HuH-7 (cell line): ENCODE measurements around the gene MYO1D.
"Not testable (repeated sequence)": the region's sequence is repeated elsewhere in the genome, so short reads cannot be mapped to it uniquely, and the experiment has no call there.

Source experiments
- DNase-seq: peaks from one replicate; pipeline ENCODE4 v3.0.0; 2011; ENCODE audit warnings: low spot score

MYO1D gene

GRCh38 chr17:32894245-32894644 lies 17.3 kb upstream of the MYO1D start:
- no peak for DNase-seq

DNA sequence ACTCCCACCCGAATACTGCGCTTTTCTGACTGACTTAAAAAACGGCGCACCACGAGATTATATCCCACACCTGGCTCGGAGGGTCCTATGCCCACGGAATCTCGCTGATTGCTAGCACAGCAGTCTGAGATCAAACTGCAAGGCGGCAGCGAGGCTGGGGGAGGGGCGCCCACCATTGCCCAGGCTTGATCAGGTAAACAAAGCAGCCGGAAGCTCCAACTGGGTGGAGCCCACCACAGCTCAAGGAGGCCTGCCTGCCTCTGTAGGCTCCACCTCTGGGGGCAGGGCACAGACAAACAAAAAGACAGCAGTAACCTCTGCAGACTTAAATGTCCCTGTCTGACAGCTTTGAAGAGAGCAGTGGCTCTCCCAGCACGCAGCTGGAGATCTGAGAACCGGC lies 10.5 kb upstream of the MYO1D start:
- DNase-seq = not testable (repeated sequence)

DNA sequence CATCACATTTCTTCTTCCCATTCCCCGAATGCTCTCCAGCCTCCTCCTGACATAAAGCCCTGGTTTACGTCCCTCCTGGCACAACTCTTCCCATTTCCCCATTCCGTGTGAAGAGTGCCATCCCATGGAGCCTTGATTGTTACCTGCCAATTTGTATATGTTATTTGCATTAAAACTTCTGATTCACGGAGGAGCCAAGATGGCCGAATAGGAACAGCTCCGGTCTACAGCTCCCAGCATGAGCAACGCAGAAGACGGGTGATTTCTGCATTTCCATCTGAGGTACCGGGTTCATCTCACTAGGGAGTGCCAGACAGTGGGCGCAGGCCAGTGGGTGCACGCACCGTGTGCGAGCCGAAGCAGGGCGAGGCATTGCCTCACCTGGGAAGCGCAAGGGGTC lies 10.0 kb upstream of the MYO1D start:
- DNase-seq = not testable (repeated sequence)

DNA sequence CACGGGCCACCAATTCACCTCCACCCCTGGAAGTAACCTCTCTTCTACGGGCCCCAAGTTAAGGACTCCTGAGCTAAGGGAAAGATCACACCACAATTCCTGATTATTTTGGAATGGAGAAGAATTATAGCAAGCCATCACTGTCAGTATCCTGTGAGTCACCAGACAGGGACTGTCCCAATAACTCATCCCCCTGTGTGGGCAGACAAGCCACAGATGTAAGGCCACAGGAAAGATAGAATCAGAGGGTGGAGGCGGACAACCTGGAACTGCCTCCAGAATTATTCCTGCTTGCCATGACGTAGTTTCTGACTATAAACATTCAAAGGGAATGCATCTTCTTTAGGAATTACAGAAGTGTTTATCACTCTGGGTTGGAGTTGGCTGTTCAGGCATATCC lies 5.8 kb upstream of the MYO1D start:
- DNase-seq = no peak

GRCh38 chr17:32882029-32882428 lies 5.1 kb upstream of the MYO1D start:
- no peak for DNase-seq

DNA sequence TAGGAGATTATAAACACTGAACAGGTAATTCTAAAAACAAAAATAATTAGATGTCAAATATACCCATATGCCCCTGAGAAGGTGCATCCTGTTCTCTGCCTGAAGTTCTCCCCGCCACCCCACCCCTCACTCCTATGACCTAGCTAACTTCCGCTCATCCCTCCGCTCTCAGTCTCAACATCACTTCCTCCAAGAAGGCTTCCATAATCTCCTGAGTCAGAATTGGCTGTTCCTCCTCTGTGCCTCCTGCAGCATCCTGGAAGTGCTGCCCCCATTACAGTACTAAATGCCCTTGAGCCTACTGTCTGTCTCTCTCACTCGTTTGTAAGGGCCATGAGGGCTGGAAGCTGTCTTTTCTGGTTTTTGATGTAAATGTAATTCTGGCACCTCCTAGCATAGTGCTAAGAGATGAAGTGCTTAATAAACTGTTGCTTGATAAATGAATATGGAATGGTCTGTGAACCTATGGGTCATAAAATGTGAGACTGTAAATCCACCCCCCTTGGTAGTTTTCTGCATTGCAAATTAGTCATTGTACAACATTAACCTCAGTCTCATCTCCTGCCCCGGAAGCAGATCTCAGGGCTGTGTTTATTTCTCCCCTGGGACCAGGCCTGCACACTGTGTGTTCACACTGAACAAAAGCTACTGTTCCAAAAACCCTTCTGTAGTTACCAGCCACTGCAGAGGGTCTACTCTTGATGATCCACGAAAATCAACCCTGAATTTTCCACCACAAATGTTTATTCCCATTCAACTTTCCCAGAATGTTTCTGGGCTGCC lies 3.9 kb upstream of the MYO1D start:
- no peak for DNase-seq

DNA sequence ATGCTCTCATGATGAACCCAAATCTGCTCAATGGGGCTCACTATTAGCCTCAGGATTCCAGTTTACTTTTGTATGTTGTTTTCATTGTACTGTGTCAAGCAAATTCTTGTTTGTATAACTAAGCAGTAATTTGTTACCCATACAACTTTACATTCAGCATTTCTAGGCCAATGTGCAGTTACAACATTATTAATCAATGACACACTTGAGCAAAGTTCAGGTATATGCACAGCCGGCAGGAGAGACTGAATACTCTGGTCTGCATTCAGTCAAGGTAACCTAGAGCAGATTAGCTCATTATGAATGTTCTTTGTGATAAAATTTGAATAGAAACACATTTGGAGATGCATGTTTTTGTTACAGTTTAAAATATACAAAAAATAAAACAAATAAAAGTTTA lies 2.2 kb upstream of the MYO1D start:
- no peak for DNase-seq

GRCh38 chr17:32878211-32878610 lies 1.3 kb upstream of the MYO1D start:
- no peak for DNase-seq

GRCh38 chr17:32877164-32877764 lies 340 bp upstream of the MYO1D start:
- peak; percentile 83 for DNase-seq

DNA sequence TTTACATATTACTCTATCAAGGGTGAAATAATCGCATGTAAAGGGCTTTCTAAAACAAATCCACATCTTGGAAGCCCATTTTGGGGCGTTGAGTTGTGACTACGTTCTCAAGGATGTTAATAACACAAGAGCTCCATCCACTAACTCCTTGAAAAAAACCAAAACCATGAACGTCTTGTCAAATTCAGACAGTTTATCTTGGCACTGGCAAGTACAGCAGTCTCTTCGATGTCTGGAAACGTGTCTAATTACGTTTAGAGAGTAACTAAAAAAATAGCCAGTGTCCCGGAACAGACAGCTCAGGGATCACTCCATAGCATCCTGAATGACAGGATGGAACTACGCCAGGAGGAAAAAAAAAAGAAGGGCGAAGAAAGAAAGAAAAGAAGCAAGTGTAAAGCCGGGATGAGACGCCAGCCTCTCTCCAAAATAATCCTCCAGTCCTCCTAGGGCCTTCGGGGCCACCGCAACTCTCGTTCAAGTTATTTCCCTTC lies 954 bp downstream of the MYO1D start:
- DNase-seq = no peak

DNA sequence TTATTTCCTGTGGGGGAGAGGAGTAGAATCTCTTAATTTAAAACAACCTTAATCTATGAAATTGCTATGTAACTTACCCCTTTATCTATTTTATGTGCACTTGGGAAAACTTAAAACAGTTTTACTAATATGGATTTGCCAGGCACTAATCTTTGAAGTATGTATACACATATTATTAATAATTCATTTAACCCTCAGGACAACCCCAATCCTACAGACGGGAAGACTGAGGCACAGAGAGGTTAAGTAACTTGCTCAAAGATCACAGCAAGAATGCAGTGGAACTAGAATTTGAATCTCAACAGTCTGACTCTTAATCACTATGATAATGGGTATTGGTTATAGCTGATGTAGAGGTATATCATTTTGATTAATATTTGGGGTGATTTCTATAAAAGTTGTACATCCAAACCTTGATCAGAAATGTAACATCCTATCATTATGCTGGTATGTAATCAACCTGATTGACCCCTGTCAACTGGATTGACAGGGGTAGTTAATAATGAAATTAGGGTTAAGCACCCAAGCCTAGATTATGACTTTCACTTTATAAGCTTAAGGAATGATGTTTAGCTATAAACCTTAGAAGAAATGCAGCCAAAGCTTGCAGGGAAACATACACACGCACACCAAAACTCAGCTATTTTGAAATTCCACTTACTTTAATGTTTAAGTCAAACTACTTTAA lies 1.6 kb downstream of the MYO1D start:
- DNase-seq = no peak

DNA sequence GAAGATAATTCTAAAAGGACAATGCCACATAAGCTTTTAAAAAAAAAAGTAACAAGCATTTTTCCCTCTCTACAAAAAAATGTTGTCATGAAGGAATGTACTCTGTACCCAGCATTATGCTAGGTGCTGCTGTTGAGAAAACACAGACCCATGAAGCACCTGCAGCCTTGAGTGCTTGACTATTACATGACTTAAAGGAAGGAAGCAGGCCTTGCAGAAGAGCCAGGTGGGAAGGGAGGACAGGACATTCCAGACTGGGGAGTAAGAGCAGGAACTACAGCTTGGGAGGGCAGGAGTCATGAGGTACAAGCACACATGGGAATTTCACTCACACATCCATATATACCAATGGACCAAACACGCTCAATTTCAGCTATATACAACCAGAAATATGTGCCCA lies 3.8 kb downstream of the MYO1D start:
- DNase-seq = no peak

DNA sequence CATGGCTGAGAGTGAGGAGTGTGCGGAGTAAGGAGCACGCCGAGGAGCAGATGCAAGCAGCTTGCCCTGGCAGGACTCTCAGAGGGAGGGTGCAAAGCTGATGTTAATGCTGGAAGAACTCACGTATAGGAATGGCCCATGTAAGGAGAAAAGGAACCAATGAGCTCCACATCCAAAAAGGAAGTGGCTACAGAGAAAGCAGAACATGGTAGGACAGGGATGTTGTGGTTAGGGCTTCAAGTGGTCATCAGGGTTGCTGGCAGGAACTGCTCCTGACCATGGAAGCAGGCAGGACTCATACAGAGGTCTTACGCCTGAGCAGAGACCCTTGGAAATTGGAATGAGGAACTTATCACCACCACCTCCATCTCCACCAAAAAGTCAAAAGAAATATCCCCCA lies 5.2 kb downstream of the MYO1D start:
- no peak for DNase-seq

DNA sequence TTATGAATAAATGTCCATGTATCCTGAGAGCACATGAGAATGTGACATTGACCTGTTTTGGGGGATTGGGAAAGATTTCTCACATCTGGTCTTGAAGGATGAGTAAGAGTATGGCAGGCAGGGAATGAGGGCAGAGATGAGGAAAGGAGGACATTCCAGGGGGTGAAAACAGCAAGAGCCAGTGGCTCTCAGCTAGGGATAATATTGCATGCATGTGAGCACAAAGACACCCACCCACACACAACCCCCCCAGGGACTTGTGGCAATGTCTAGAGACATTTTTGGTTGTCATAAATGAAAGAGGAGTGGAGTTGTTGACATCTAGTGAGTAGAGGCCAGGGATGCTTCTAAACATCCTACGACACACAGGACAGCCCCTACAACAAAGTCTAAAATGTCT lies 6.0 kb downstream of the MYO1D start:
- DNase-seq = no peak

- DNase-seq = no peak
These were observed 6.8 kb downstream of the MYO1D start for GRCh38 chr17:32870027-32870670.

DNA sequence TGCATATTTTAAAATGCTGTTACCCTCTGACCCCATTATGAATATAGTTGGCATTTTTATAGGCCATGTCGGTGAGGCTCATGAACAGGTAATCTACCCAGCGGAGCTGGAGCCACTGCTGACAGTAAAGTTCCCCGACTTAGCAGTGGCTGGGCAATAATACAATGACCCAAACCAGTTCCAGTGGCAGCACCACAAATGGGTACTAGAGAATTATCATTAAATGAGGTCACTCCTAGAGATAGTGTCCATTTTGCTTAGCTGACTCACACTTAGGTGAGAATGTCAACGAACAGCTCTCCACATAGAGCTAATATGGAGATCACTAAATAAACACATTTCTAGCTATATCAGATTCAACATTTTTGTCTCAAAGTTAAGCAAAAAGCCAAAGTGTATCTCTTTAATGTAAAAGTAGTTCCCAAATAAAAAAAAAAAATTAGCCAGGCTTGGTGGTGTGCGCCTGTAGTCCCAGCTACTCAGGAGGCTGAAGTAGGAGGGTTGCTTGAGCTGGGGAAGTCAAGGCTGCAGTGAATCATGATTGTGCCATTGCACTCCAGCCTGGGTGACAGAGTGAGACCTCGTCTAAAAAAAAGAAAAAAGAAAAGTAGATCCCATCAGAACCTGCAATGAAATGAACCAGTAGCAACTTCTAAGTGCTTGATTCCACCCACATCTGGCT lies 7.4 kb downstream of the MYO1D start:
- no peak for DNase-seq

DNA sequence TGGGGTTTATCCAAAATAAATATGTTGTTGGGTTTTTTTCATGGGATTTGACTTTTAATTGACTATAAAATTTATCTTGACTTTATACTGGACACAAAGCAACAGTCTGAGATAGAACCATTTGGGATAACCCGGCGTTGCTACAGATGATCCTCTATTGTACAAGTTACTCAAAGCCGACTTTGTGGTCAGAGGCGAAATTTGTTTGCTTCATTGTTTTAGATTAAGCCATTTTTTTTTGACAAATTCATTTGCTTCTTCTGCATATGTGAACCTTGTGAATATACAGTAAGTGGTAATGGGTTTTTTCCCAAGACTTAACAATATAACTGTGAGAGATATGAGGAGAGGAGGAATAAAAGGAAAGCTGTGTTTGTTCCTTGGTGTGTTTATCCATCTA lies 11.8 kb downstream of the MYO1D start:
- no peak for DNase-seq

- DNase-seq = no peak
These were observed 13.4 kb downstream of the MYO1D start for GRCh38 chr17:32863559-32863958.

DNA sequence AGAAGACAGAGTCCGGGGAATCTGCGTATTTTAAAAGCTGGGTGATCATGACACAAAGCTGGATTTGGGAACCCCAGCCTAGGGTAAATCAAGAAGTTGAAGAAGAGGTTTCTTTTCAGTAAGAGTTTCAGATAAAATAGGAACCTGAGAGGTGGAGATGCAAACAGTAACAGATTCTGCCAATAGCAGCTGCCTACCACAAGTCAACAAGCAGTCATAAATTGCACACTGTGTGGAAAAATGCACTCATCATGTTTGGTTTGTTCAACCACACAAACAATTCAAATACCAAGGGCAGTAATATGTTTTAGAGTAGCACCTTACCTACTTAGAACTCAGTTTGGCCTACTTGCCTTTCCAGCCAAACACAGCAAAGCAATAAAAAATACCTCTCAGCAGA lies 14.0 kb downstream of the MYO1D start:
- DNase-seq = no peak

- DNase-seq = no peak
These were observed 14.9 kb downstream of the MYO1D start for GRCh38 chr17:32861981-32862380.

- no peak for DNase-seq
These were observed 16.9 kb downstream of the MYO1D start for GRCh38 chr17:32859857-32860525.

DNA sequence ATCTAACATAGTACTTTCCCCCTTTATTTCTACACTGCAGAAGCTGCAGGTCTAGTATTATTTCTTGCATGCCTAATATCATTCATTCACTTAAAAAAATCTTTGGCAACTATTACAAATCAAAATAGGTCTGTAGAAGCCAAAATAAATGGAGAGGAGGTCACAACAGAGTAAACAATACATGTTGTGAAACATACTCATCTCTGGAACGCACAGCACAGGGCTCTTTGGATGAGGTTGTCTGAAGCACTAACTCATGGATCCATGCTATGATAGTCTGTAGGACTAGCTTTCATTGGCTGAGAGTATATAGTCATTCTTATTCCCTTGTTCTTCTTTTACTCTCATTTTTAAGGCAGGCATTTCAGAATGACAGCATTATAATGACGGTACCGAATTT lies 21.3 kb downstream of the MYO1D start:
- DNase-seq = no peak
